Activated T-cell treated with anti-CD3 and anti-CD28 coated beads, Interleukin-2, amount 50 U/mL, for 1 hour (primary cell): ENCODE results near the gene METTL17.
"Not testable (repeated sequence)": the region's sequence is repeated elsewhere in the genome, so short reads cannot be mapped to it uniquely, and the experiment has no call there.

Experiments used
- DNase-seq: peaks from one replicate; pipeline ENCODE4 v3.0.0-alpha.2; 2020

METTL17 gene

GRCh38 chr14:21025371-21026273 lies 35.8 kb downstream of the METTL17 start:
- DNase-seq: no peak

GRCh38 chr14:21026274-21026987 lies 36.7 kb downstream of the METTL17 start:
- DNase-seq: no peak

- DNase-seq: no peak
Observed at GRCh38 chr14:21026988-21027315, 37.2 kb downstream of the METTL17 start.

GRCh38 chr14:21029917-21030316 lies 40.1 kb downstream of the METTL17 start, which contains the start of gene TPPP2:
Gene TPPP2 (plus strand): TSS chr14:21030217. CDS start chr14:21030582, 365 bp downstream.
- DNase-seq: no peak

GRCh38 chr14:21030531-21030930 lies 40.8 kb downstream of the METTL17 start:
- no peak for DNase-seq

- DNase-seq: no peak
Observed at GRCh38 chr14:21032326-21033132, 42.7 kb downstream of the METTL17 start.

GRCh38 chr14:21033133-21033698 lies 43.4 kb downstream of the METTL17 start:
- no peak for DNase-seq

- no peak for DNase-seq
Observed at GRCh38 chr14:21034707-21035106, 44.9 kb downstream of the METTL17 start, which contains the start of gene RNASE13. Gene RNASE13 (minus strand): TSS chr14:21034807. CDS start chr14:21034288, 519 bp downstream.

GRCh38 chr14:21036751-21037150 lies 47.0 kb downstream of the METTL17 start:
- DNase-seq: no peak

- no peak for DNase-seq
Observed at GRCh38 chr14:21037156-21037555, 47.4 kb downstream of the METTL17 start.

- no peak for DNase-seq
Observed at GRCh38 chr14:21038441-21039422, 49.0 kb downstream of the METTL17 start.

- DNase-seq: no peak
Observed at GRCh38 chr14:21039585-21040369, 50.0 kb downstream of the METTL17 start.

- no peak for DNase-seq
Observed at GRCh38 chr14:21040370-21040925, 50.7 kb downstream of the METTL17 start.

- DNase-seq: not testable (repeated sequence)
Observed at GRCh38 chr14:21040941-21041340, 51.2 kb downstream of the METTL17 start.

- no peak for DNase-seq
Observed at GRCh38 chr14:21041676-21042433, 52.1 kb downstream of the METTL17 start, which contains the start of gene RNASE7. Gene RNASE7 (plus strand): TSS chr14:21042362. CDS start chr14:21042993, 631 bp downstream.

GRCh38 chr14:21042918-21043317 lies 53.1 kb downstream of the METTL17 start:
- no peak for DNase-seq

- no peak for DNase-seq
Observed at GRCh38 chr14:21043387-21043973, 53.7 kb downstream of the METTL17 start.

GRCh38 chr14:21043974-21044618 lies 54.3 kb downstream of the METTL17 start:
- no peak for DNase-seq
